Erythroblast (primary cell): ENCODE data around the gene OPCML.

Experiments
- GATA1 ChIP-seq: IDR thresholded peaks from 2 replicates; pipeline ENCODE4 v1.6.1; 2011; ENCODE audit warnings: low read depth, mild to moderate bottlenecking, control low read depth, low read length, moderate library complexity
- POLR2A ChIP-seq: IDR thresholded peaks from 2 replicates; pipeline ENCODE4 v1.6.1; 2011; ENCODE audit warnings: mild to moderate bottlenecking, low read length

DNA sequence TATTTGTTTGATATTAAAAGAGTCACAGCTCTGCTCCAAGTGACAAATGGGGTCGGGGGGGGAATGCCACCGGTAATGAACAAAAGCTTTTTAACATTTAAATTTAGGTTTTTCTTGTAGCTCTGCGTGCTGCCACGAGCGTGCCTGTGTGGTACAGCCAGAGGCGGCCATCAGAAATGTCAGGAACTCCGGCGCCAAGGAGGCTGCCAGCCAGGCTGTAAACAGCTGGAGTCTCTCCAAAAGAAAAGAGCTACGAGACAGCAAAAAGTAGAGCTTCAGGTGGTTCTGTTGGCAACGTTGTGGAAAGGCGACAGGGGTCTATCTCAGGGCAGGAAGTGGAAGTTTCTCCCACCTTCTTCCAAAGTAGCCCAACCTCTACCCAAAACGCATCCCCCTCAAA is 532.8 kb downstream of the OPCML start:
- no peak for TF ChIP-seq POLR2A
- TF ChIP-seq GATA1, result no peak
